ENCODE measurements around the gene STX3. TPM values are rescaled to one million over a fixed set of nuclear protein-coding genes. Genes with fewer than 3 reads are reported as not detected.

STX3 gene
- total and polyA plus RNA-seq, 2 of the 13 experiments (the other 11 are each of a cell fraction or from before 2014, with no cell fraction given): 16.5 to 24.0 TPM

- TF ChIP-seq ZNF142 (CRISPR knock-in tag; IDR thresholded peaks at IDR 0.05) (no peak), HMGXB3 (CRISPR knock-in tag; IDR thresholded peaks at IDR 0.05; ENCODE audit: borderline replicate concordance) (no peak), ZFAT (CRISPR knock-in tag; conservative IDR thresholded peaks at IDR 0.05) (no peak), MTA1 (CRISPR knock-in tag; IDR thresholded peaks at IDR 0.05; ENCODE audit: borderline replicate concordance) (no peak), ZNF101 (CRISPR knock-in tag; IDR thresholded peaks at IDR 0.05; ENCODE audit: borderline replicate concordance, low read depth) (no peak), ZNF264 (CRISPR knock-in tag; IDR thresholded peaks at IDR 0.05) (no peak)
- TF ChIP-seq, protein P1, sequence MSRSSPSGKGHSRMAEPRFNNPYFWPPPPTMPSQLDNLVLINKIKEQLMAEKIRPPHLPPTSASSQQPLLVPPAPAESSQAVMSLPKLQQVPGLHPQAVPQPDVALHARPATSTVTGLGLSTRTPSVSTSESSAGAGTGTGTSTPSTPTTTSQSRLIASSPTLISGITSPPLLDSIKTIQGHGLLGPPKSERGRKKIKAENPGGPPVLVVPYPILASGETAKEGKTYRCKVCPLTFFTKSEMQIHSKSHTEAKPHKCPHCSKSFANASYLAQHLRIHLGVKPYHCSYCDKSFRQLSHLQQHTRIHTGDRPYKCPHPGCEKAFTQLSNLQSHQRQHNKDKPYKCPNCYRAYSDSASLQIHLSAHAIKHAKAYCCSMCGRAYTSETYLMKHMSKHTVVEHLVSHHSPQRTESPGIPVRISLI (CRISPR knock-in tag; IDR thresholded peaks at IDR 0.05; ENCODE audit: borderline replicate concordance): no peak
These were observed 27.0 kb upstream of the STX3 start (continued) for GRCh38 chr11:59728154-59728553.
